K562 (cell line): ENCODE measurements around the gene PPP3CB. TPM values are rescaled to one million over a fixed set of nuclear protein-coding genes. Genes with fewer than 3 reads are reported as not detected.

Experiments
- BHLHE40 ChIP-seq: IDR thresholded peaks from 2 replicates; pipeline ENCODE4 v1.6.1; 2011; ENCODE audit warnings: low read length, improper control_type of control experiment
- CHCHD3 ChIP-seq: fragments of 250-450 bp; sonication (Bioruptor Pico); IDR thresholded peaks from 2 replicates; pipeline ENCODE4 v2.1.2; 2022; ENCODE audit warnings: mild to moderate bottlenecking
- FIP1L1 ChIP-seq: fragments of 200-400 bp; formaldehyde crosslinking; IDR thresholded peaks from 2 replicates; pipeline ENCODE4 v1.6.1; 2018; ENCODE audit warnings: mild to moderate bottlenecking, low read depth, low read length; ENCODE audit not compliant: poor library complexity, severe bottlenecking
- FUS ChIP-seq: fragments of 200-400 bp; formaldehyde crosslinking; optimal IDR thresholded peaks from 2 replicates; pipeline ENCODE3; 2017; ENCODE audit warnings: low read depth, low read length
- GATAD2B ChIP-seq: fragments of 450-650 bp; IDR thresholded peaks from 2 replicates; pipeline ENCODE4 v1.6.1; 2017; ENCODE audit warnings: mild to moderate bottlenecking, borderline replicate concordance
- HDAC2 ChIP-seq: fragments of 450-650 bp; IDR thresholded peaks from 2 replicates; pipeline ENCODE4 v1.6.1; 2016; ENCODE audit warnings: mild to moderate bottlenecking
- KDM1A ChIP-seq, 2 experiments: fragments of 450-650 bp; IDR thresholded peaks; 2 replicates each; pipeline ENCODE4 v1.6.1; 2016; ENCODE audit warnings: mild to moderate bottlenecking in 2 of 2
- NCOR1 ChIP-seq: fragments of 450-650 bp; IDR thresholded peaks from 2 replicates; pipeline ENCODE4 v1.6.1; 2016; ENCODE audit warnings: mild to moderate bottlenecking, moderate library complexity
- NEUROD1 ChIP-seq: fragments of 150-350 bp; IDR thresholded peaks from 2 replicates; pipeline ENCODE4 v1.6.1; 2014; ENCODE audit warnings: borderline replicate concordance, low read length, low read depth; ENCODE audit not compliant: partially characterized antibody
- PRPF4 ChIP-seq: fragments of 200-400 bp; formaldehyde crosslinking; IDR thresholded peaks from one replicate; pipeline ENCODE4 v1.6.1; 2017; ENCODE audit warnings: low read length, low read depth, mild to moderate bottlenecking; ENCODE audit not compliant: insufficient read depth, poor library complexity, severe bottlenecking
- PTBP1 ChIP-seq: fragments of 200-400 bp; formaldehyde crosslinking; IDR thresholded peaks from 2 replicates; pipeline ENCODE4 v1.6.1; 2017; ENCODE audit warnings: low read depth, low read length
- SMAD4 ChIP-seq: fragments of 250-450 bp; sonication (Bioruptor Pico); conservative IDR thresholded peaks from 2 replicates; pipeline ENCODE4 v1.8.0; 2021; ENCODE audit warnings: inconsistent platforms, mild to moderate bottlenecking, moderate library complexity
- SRSF1 ChIP-seq: fragments of 200-400 bp; formaldehyde crosslinking; IDR thresholded peaks from 2 replicates; pipeline ENCODE4 v1.6.1; 2017; ENCODE audit warnings: mild to moderate bottlenecking, low read depth, low read length, moderate library complexity
- ZC3H11A ChIP-seq: IDR thresholded peaks from 2 replicates; pipeline ENCODE4 v1.6.1; 2012; ENCODE audit warnings: low read depth, low read length, improper control_type of control experiment
- ZNF444 ChIP-seq: fragments of 250-450 bp; sonication (Bioruptor Pico); IDR thresholded peaks from 2 replicates; pipeline ENCODE4 v1.4.0; 2020; ENCODE audit warnings: mild to moderate bottlenecking, moderate library complexity
- ZNF79 ChIP-seq: fragments of 250-450 bp; sonication (Bioruptor Pico); IDR thresholded peaks from 2 replicates; pipeline ENCODE4 v1.4.0; 2020; ENCODE audit warnings: low read depth, mild to moderate bottlenecking, moderate library complexity
- polyA plus RNA-seq, 8 experiments: library from polyadenylated mRNA; depleted of rRNA in 4 of 8; stranded (reverse) in 5 of 8; unstranded in 3 of 8; fragments of >200 nt; fragmentation: Nextera tagmentation in 2 of 8; fragmentation: Illumina TruSeq in 1 of 8; extraction: Ambion mirVana in 2 of 8; extraction: Trizol in 1 of 8; gene quantifications; 2 replicates each; pipeline versions ENCODE4 v1.2.1 to v1.2.3, GENCODE V29; 2011 to 2014; ENCODE audit warnings: inconsistent platforms in 1 of 8, missing spikeins in 1 of 8
- total RNA-seq, 7 experiments: library from RNA; depleted of rRNA in 6 of 7; stranded (reverse); fragments of >200 nt in 6 of 7; fragmentation: Illumina TruSeq in 2 of 7; extraction: Trizol in 2 of 7; gene quantifications; 2 replicates each; pipeline versions ENCODE4 v1.2.1 to v1.2.3, GENCODE V29; 2011 to 2021; ENCODE audit warnings: low replicate concordance in 1 of 7
- TF ChIP-seq, protein P1 (sequence below), 2 experiments: fragments of 450-650 bp; conservative IDR thresholded peaks; 2 replicates each; pipeline ENCODE4 v1.6.1; 2017; ENCODE audit warnings: mild to moderate bottlenecking in 2 of 2, moderate library complexity in 2 of 2
- TF ChIP-seq, protein P2 (sequence below): fragments of 250-450 bp; sonication (Bioruptor Pico); IDR thresholded peaks from 2 replicates; pipeline ENCODE4 v1.5.0; 2021
- TF ChIP-seq, protein P3 (sequence below): fragments of 450-650 bp; formaldehyde crosslinking; IDR thresholded peaks from 2 replicates; pipeline ENCODE4 v1.4.0; 2020; ENCODE audit warnings: mild to moderate bottlenecking, moderate library complexity
- TF ChIP-seq, protein P4 (sequence below): fragments of 450-650 bp; IDR thresholded peaks from 2 replicates; pipeline ENCODE4 v1.6.1; 2014; ENCODE audit warnings: low read depth, mild to moderate bottlenecking, moderate library complexity, borderline replicate concordance
- TF ChIP-seq, protein P5 (sequence below): fragments of 250-450 bp; sonication (Bioruptor Pico); IDR thresholded peaks from 2 replicates; pipeline ENCODE4 v1.8.0; 2022; ENCODE audit warnings: inconsistent platforms

Gene PPP3CB
- total and polyA plus RNA-seq, 9 of the 15 experiments (the other 6 are each of a cell fraction or from before 2014, with no cell fraction given), result 9.6 to 27.6 (median 17.8) TPM

DNA sequence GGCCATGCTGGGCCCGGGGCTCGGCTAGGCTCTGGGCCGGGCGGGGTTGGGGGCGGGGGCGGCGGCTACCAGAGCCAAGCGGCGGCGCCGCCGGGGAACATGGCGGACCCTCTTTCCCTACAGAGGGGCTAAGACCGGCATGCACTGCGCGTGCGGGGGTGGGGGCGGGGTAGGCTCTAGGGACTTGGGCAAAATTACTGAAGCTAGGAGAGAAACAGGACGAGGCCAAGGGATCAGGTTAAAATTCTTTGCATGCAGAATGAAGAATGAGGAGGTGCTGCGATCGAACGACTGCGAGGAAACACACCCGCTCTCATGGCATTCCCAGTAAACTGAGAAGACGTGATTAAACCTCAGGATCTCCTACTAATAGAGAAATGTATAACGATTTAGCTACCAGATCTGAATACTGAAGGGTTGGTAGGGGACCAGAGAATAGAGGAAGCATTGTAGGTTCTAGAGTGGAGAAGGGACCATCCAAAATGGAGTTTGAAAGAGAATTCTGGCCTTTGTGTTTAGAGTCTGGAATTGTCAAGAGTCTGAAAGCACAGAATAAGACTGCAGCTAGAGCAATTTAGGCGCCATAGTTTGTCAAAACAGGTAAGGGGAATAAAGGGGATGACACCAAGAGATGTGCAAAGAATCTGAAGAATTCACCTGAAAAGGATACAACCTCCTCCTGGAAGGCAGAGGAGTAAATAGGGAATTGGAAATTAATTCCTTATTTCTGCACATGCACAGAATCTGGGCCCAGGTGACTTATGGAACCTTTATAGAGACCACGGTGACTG lies at the start of gene PPP3CB (continued):
- TF ChIP-seq, protein P1, sequence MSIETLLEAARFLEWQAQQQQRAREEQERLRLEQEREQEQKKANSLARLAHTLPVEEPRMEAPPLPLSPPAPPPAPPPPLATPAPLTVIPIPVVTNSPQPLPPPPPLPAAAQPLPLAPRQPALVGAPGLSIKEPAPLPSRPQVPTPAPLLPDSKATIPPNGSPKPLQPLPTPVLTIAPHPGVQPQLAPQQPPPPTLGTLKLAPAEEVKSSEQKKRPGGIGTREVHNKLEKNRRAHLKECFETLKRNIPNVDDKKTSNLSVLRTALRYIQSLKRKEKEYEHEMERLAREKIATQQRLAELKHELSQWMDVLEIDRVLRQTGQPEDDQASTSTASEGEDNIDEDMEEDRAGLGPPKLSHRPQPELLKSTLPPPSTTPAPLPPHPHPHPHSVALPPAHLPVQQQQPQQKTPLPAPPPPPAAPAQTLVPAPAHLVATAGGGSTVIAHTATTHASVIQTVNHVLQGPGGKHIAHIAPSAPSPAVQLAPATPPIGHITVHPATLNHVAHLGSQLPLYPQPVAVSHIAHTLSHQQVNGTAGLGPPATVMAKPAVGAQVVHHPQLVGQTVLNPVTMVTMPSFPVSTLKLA (conservative IDR thresholded peaks at IDR 0.05), result peak in 1 of 2 experiments; percentile 31; a peak in 3 of 4 replicates
- TF ChIP-seq KDM1A (IDR thresholded peaks at IDR 0.05) (no peak), ZC3H11A (no peak), PRPF4 (no peak), HDAC2 (peak; percentile 23; the same call in 1 of the 2 replicates), SRSF1 (no peak), FUS (no peak), GATAD2B (no peak), PTBP1 (no peak), BHLHE40 (peak; percentile 23; the same call in 1 of the 2 replicates), NCOR1 (no peak), ZNF444 (CRISPR knock-in tag) (no peak), CHCHD3 (CRISPR knock-in tag) (no peak), NEUROD1 (peak; percentile 94), ZNF79 (CRISPR knock-in tag) (no peak), SMAD4 (CRISPR knock-in tag) (no peak), FIP1L1 (no peak)
- TF ChIP-seq, protein P2, sequence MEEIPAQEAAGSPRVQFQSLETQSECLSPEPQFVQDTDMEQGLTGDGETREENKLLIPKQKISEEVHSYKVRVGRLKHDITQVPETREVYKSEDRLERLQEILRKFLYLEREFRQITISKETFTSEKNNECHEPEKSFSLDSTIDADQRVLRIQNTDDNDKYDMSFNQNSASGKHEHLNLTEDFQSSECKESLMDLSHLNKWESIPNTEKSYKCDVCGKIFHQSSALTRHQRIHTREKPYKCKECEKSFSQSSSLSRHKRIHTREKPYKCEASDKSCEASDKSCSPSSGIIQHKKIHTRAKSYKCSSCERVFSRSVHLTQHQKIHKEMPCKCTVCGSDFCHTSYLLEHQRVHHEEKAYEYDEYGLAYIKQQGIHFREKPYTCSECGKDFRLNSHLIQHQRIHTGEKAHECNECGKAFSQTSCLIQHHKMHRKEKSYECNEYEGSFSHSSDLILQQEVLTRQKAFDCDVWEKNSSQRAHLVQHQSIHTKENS, result no peak
- TF ChIP-seq, protein P3, sequence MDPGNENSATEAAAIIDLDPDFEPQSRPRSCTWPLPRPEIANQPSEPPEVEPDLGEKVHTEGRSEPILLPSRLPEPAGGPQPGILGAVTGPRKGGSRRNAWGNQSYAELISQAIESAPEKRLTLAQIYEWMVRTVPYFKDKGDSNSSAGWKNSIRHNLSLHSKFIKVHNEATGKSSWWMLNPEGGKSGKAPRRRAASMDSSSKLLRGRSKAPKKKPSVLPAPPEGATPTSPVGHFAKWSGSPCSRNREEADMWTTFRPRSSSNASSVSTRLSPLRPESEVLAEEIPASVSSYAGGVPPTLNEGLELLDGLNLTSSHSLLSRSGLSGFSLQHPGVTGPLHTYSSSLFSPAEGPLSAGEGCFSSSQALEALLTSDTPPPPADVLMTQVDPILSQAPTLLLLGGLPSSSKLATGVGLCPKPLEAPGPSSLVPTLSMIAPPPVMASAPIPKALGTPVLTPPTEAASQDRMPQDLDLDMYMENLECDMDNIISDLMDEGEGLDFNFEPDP, result no peak
- TF ChIP-seq, protein P4, sequence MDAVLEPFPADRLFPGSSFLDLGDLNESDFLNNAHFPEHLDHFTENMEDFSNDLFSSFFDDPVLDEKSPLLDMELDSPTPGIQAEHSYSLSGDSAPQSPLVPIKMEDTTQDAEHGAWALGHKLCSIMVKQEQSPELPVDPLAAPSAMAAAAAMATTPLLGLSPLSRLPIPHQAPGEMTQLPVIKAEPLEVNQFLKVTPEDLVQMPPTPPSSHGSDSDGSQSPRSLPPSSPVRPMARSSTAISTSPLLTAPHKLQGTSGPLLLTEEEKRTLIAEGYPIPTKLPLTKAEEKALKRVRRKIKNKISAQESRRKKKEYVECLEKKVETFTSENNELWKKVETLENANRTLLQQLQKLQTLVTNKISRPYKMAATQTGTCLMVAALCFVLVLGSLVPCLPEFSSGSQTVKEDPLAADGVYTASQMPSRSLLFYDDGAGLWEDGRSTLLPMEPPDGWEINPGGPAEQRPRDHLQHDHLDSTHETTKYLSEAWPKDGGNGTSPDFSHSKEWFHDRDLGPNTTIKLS, result peak; percentile 18; the same call in 1 of the 2 replicates
- TF ChIP-seq, protein P5, sequence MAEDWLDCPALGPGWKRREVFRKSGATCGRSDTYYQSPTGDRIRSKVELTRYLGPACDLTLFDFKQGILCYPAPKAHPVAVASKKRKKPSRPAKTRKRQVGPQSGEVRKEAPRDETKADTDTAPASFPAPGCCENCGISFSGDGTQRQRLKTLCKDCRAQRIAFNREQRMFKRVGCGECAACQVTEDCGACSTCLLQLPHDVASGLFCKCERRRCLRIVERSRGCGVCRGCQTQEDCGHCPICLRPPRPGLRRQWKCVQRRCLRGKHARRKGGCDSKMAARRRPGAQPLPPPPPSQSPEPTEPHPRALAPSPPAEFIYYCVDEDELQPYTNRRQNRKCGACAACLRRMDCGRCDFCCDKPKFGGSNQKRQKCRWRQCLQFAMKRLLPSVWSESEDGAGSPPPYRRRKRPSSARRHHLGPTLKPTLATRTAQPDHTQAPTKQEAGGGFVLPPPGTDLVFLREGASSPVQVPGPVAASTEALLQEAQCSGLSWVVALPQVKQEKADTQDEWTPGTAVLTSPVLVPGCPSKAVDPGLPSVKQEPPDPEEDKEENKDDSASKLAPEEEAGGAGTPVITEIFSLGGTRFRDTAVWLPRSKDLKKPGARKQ (CRISPR knock-in tag), result no peak
